Measurements from ENCODE around the gene ARMC5. TPM values are rescaled to one million over a fixed set of nuclear protein-coding genes. Genes with fewer than 3 reads are reported as not detected.
A peak's percentile ranks its signal among the peaks of the same experiment; 100 is the strongest.

Gene ARMC5
- total and polyA plus RNA-seq, 9 of the 15 experiments (the other 6 are each of a cell fraction or from before 2014, with no cell fraction given): 0.11 to 13.5 (median 2.1) TPM

DNA sequence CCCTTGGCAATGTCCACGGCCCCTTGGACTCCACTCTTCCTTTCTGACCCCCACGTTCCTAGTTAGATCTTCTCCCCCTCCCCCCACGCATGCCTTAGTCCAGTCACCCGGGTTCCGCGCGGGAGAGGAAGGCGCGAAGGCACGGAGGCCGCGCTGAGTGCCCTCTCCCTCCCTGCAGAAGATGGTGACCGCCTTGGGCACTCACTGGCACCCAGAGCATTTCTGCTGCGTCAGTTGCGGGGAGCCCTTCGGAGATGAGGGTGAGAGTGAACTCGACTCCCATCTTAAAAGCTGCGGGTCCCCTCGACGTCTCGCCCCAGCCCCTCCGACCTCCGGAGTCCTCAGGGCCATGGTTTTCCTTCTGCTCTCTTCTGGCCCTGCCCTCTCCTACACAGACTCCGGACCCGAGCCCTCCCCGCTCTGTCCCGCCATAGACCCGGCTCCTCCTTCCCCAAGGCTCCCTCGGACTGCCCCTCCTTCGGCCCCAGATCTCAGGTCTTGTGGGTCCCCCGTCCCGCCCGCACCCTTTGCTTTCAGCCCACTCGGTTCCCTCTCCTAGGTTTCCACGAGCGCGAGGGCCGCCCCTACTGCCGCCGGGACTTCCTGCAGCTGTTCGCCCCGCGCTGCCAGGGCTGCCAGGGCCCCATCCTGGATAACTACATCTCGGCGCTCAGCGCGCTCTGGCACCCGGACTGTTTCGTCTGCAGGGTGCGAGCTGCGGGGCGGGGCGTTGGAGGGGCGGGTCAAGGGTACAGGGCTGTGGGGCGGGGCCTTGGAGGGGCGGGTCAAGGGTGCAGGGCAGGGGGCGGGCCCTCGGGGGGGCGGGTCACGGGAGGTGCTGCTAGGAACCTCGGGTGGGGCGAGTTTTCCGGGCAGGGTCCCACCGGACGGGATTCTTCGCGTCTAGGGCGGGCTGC, 17.3 kb downstream of the ARMC5 start:
- FAIRE-seq (no peak), DNase-seq (ENCODE audit: extremely low read depth in 1 of 4, low spot score in 3 of 4) (peak; percentile 87 to 94 (median 91)), ATAC-seq (peak; percentile 78)
- no peaks in the 10 kb centered on the region for H3K79me2 ChIP-seq (ENCODE audit: control insufficient read depth, insufficient read depth, low read length)
- H3K27me3 ChIP-seq (ENCODE audit: control insufficient read depth in 2 of 2, insufficient read depth in 2 of 2, low read length in 2 of 2): no peaks in the 10 kb centered on the region
- H3K4me3 ChIP-seq: peak overlapping the region; percentile 51
- peak overlapping the region; percentile 76 to 90 for H3K9ac ChIP-seq (ENCODE audit: insufficient read depth in 1 of 2, low read depth in 2 of 2, low read length in 2 of 2)
- BruUV-seq (replicated peaks): TSS peak; percentile 68
- ChIA-PET CTCF (ENCODE audit: low intra/inter-chr PET ratio) (no interaction called here), POLR2A (interaction anchor here (0.6 to 2.1 kb wide), 7 partner anchors 10 to 918 kb away, joined by 3 to 13 read pairs (median 4); partner anchors contain the start of gene ZNF764)
- no peaks in the 10 kb centered on the region for H3K36me3 ChIP-seq (ENCODE audit: control insufficient read depth, insufficient read depth, low read length)
- H3K27ac ChIP-seq (ENCODE audit: extremely low read depth, low read depth, low read length): peak overlapping the region; percentile 89
- in situ Hi-C loops (cut with MboI): no loop called here
- H4K20me1 ChIP-seq (replicated peaks; ENCODE audit: control insufficient read depth, insufficient read depth, low read length): no peaks in the 10 kb centered on the region
- H3K9me3 ChIP-seq (replicated peaks; ENCODE audit: control insufficient read depth, insufficient read depth, low read depth, low read length): no peaks in the 10 kb centered on the region
- peak overlapping the region; percentile 85 for H3K4me2 ChIP-seq (ENCODE audit: insufficient read depth, low read length)
- peak overlapping the region; percentile 93 for H2AFZ ChIP-seq (ENCODE audit: low read depth, low read length)
- intact Hi-C loops (cut with micrococcal nuclease): no loop called here
- H3K9me1 ChIP-seq (ENCODE audit: control insufficient read depth, insufficient read depth, low read length): no peaks in the 10 kb centered on the region
- H3K4me1 ChIP-seq (replicated peaks in 1 of 2; ENCODE audit: control insufficient read depth in 2 of 2, insufficient read depth in 2 of 2, low read length in 2 of 2): peaks cover 41 to 74% of the 10 kb centered on the region in 2 experiments
- WGBS (ENCODE audit: insufficient coverage, low coverage, missing lambda C conversion rate): 25% methylated on average over 25 of the region's 68 CpGs
- no peak for TF ChIP-seq KLF13 (tag; IDR thresholded peaks at IDR 0.05; ENCODE audit: borderline replicate concordance, low read depth)
- TF ChIP-seq CBFA2T2 (conservative IDR thresholded peaks at IDR 0.05): no peak
- TF ChIP-seq ZNF79 (CRISPR knock-in tag; IDR thresholded peaks at IDR 0.05; ENCODE audit: low read depth): no peak
- TF ChIP-seq EHMT2 (IDR thresholded peaks at IDR 0.05): no peak
- TF ChIP-seq ADNP (tag; IDR thresholded peaks at IDR 0.05): no peak
- TF ChIP-seq ASH1L (IDR thresholded peaks at IDR 0.05; ENCODE audit: borderline replicate concordance, low read depth, partially characterized antibody): no peak
- peak; percentile 32 for TF ChIP-seq TBP (optimal IDR thresholded peaks at IDR 0.05; ENCODE audit: low read depth, low read length)
- no peak for TF ChIP-seq ZBTB33 (CRISPR knock-in tag; IDR thresholded peaks at IDR 0.05)
- TF ChIP-seq RUNX1 (IDR thresholded peaks at IDR 0.05; ENCODE audit: low read depth): no peak
- no peak for TF ChIP-seq HIVEP1 (CRISPR knock-in tag; IDR thresholded peaks at IDR 0.05)
- no peak for TF ChIP-seq THRAP3 (IDR thresholded peaks at IDR 0.05; ENCODE audit: borderline replicate concordance)
- no peak for TF ChIP-seq ZNF780A (CRISPR knock-in tag; IDR thresholded peaks at IDR 0.05)
- TF ChIP-seq PPARD (CRISPR knock-in tag; IDR thresholded peaks at IDR 0.05): no peak
- TF ChIP-seq LCOR (CRISPR knock-in tag; IDR thresholded peaks at IDR 0.05): 0 out of 2 replicates have a peak, but pooled peaks have one; percentile 25
- TF ChIP-seq JUN (IDR thresholded peaks at IDR 0.05; ENCODE audit: borderline replicate concordance, low read depth, low read length): no peak
- TF ChIP-seq JUN (CRISPR knock-in tag; IDR thresholded peaks at IDR 0.05; ENCODE audit: borderline replicate concordance): no peak
- TF ChIP-seq PHF8 (IDR thresholded peaks at IDR 0.05; ENCODE audit: borderline replicate concordance, low read length): peak; percentile 49; the same call in 1 of the 2 replicates
- no peak for TF ChIP-seq OTX1 (CRISPR knock-in tag; IDR thresholded peaks at IDR 0.05)
- peak; percentile 88 for TF ChIP-seq L3MBTL2 (IDR thresholded peaks at IDR 0.05)
